ENCODE data around the gene IKBKE.

- TF ChIP-seq TAF1 (IDR thresholded peaks at IDR 0.05; ENCODE audit: borderline replicate concordance, low read depth, low read length) (no peak), POLR2A (IDR thresholded peaks at IDR 0.05; ENCODE audit: low read depth, low read length) (no peak)
Observed at GRCh38 chr1:206502812-206503211, 32.5 kb downstream of the IKBKE start.
